GM12891 (cell line): ENCODE data around the gene RFLNA.
"Not testable (repeated sequence)": the region's sequence is repeated elsewhere in the genome, so short reads cannot be mapped to it uniquely, and the experiment has no call there.

Experiments used
- POLR2A ChIP-seq: IDR thresholded peaks from 2 replicates; pipeline ENCODE4 v1.6.1; 2011; ENCODE audit warnings: low read depth, low read length, control low read depth
- POLR2AphosphoS5 ChIP-seq: IDR thresholded peaks from 2 replicates; pipeline ENCODE4 v1.6.1; 2011; ENCODE audit warnings: low read depth, low read length, control low read depth
- POU2F2 ChIP-seq: IDR thresholded peaks from 2 replicates; pipeline ENCODE4 v1.6.1; 2011; ENCODE audit warnings: low read depth, mild to moderate bottlenecking, control low read depth, low read length, moderate library complexity
- SPI1 ChIP-seq: IDR thresholded peaks from 2 replicates; pipeline ENCODE4 v1.6.1; 2011; ENCODE audit warnings: low read depth, low read length, control low read depth
- TAF1 ChIP-seq: IDR thresholded peaks from 2 replicates; pipeline ENCODE4 v1.6.1; 2011; ENCODE audit warnings: low read depth, low read length, control low read depth

DNA sequence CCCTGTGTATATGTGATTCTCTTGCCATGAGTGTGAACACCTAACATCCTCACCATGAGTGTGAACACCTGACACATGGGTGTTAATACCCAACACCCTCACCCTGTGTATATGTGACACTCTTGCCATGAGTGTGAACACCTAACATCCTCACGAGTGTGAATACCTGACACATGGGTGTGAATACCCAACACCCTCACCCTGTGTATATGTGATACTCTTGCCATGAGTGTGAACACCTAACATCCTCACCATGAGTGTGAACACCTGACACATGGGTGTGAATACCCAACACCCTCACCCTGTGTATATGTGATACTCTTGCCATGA lies 28.1 kb downstream of the RFLNA start:
- not testable (repeated sequence) for TF ChIP-seq SPI1, POLR2A, TAF1, POLR2AphosphoS5, POU2F2
